Ishikawa (cell line): ENCODE data around the gene MRPL48.

ENCODE experiments used
- CEBPB ChIP-seq: IDR thresholded peaks from 2 replicates; pipeline ENCODE4 v1.6.1; 2012
- EGR1 ChIP-seq: IDR thresholded peaks from 2 replicates; pipeline ENCODE4 v1.6.1; 2012
- EP300 ChIP-seq: IDR thresholded peaks from 2 replicates; pipeline ENCODE4 v1.6.1; 2012; ENCODE audit warnings: borderline replicate concordance
- NFIC ChIP-seq: IDR thresholded peaks from 2 replicates; pipeline ENCODE4 v1.6.1; 2012
- RAD21 ChIP-seq: IDR thresholded peaks from 2 replicates; pipeline ENCODE4 v1.6.1; 2012; ENCODE audit warnings: low read depth
- TAF1 ChIP-seq: IDR thresholded peaks from 2 replicates; pipeline ENCODE4 v1.6.1; 2012; ENCODE audit warnings: low read depth, mild to moderate bottlenecking
- TCF12 ChIP-seq: IDR thresholded peaks from 2 replicates; pipeline ENCODE4 v1.6.1; 2012; ENCODE audit warnings: low read depth
- YY1 ChIP-seq: IDR thresholded peaks from 2 replicates; pipeline ENCODE4 v1.6.1; 2012; ENCODE audit warnings: low read depth
- TF ChIP-seq, protein P1 (sequence below): IDR thresholded peaks from 2 replicates; pipeline ENCODE4 v1.6.1; 2012; ENCODE audit warnings: low read depth, mild to moderate bottlenecking
- TF ChIP-seq, protein P2 (sequence below): IDR thresholded peaks from 2 replicates; pipeline ENCODE4 v1.6.1; 2012
- TF ChIP-seq, protein P3 (sequence below): IDR thresholded peaks from 2 replicates; pipeline ENCODE4 v1.6.1; 2012

DNA sequence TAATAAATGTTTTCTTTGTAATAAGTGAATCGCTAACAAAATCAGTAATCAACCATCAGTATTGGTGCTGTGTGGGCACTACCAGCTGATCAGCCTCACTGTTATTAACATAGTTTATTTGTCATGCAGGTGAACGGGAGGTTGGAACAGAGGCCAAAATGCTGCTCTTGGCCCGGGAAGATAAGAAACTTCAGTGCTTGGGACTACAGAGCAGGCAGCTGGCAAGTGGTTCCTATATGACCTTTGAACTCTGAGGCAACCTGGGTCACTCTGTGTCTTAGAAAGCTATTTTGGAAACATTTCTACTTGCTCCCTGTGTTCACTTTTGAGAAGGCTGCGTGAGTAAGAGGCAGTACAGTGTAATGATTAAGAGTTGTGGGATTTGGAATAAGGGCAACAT lies 126.6 kb downstream of the MRPL48 start:
- TF ChIP-seq EP300: no peak
- no peak for TF ChIP-seq TAF1
- no peak for TF ChIP-seq YY1
- TF ChIP-seq, protein P1, sequence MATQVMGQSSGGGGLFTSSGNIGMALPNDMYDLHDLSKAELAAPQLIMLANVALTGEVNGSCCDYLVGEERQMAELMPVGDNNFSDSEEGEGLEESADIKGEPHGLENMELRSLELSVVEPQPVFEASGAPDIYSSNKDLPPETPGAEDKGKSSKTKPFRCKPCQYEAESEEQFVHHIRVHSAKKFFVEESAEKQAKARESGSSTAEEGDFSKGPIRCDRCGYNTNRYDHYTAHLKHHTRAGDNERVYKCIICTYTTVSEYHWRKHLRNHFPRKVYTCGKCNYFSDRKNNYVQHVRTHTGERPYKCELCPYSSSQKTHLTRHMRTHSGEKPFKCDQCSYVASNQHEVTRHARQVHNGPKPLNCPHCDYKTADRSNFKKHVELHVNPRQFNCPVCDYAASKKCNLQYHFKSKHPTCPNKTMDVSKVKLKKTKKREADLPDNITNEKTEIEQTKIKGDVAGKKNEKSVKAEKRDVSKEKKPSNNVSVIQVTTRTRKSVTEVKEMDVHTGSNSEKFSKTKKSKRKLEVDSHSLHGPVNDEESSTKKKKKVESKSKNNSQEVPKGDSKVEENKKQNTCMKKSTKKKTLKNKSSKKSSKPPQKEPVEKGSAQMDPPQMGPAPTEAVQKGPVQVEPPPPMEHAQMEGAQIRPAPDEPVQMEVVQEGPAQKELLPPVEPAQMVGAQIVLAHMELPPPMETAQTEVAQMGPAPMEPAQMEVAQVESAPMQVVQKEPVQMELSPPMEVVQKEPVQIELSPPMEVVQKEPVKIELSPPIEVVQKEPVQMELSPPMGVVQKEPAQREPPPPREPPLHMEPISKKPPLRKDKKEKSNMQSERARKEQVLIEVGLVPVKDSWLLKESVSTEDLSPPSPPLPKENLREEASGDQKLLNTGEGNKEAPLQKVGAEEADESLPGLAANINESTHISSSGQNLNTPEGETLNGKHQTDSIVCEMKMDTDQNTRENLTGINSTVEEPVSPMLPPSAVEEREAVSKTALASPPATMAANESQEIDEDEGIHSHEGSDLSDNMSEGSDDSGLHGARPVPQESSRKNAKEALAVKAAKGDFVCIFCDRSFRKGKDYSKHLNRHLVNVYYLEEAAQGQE: no peak
- no peak for TF ChIP-seq EGR1
- no peak for TF ChIP-seq NFIC
- TF ChIP-seq CEBPB: no peak
- TF ChIP-seq, protein P2, sequence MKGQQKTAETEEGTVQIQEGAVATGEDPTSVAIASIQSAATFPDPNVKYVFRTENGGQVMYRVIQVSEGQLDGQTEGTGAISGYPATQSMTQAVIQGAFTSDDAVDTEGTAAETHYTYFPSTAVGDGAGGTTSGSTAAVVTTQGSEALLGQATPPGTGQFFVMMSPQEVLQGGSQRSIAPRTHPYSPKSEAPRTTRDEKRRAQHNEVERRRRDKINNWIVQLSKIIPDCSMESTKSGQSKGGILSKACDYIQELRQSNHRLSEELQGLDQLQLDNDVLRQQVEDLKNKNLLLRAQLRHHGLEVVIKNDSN: no peak
- TF ChIP-seq RAD21: no peak
- TF ChIP-seq, protein P3, sequence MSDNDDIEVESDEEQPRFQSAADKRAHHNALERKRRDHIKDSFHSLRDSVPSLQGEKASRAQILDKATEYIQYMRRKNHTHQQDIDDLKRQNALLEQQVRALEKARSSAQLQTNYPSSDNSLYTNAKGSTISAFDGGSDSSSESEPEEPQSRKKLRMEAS: no peak
- no peak for TF ChIP-seq TCF12
